Measurements from ENCODE around the gene FAM114A1.

The FAM114A1 gene

DNA sequence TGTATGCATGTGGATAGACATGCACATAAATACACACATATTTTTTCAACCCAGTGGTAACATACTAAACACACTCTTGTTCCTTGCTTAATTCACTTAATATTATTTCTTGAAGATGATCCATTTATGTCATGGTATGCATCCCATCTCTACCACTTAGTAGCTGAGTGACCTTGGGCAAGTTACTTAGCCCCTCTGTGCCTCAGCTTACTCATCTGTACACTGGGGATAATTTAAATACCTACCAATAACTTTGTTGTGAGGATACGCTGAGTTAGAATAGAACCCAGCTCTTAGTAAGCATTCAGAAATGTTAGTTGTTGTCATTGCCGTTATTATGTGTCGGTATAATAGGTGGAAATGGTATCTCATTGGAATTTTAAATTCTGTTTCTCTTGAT is 41.4 kb downstream of the FAM114A1 start:
- TF ChIP-seq TAF1 (IDR thresholded peaks at IDR 0.05; ENCODE audit: borderline replicate concordance, insufficient read depth, low read length) (no peak), REST (IDR thresholded peaks at IDR 0.05; ENCODE audit: insufficient read depth in 1 of 2, low read depth in 2 of 2, low read length in 2 of 2) (no peak), FOXP2 (optimal IDR thresholded peaks at IDR 0.05; ENCODE audit: borderline replicate concordance, extremely low read depth, extremely low read length, insufficient read depth) (no peak), POLR2AphosphoS5 (IDR thresholded peaks at IDR 0.05; ENCODE audit: low read depth, low read length) (no peak), SIN3A (IDR thresholded peaks at IDR 0.05; ENCODE audit: borderline replicate concordance, insufficient read depth, low read length) (no peak)

GRCh38 chr4:38911257-38911656 is 43.7 kb downstream of the FAM114A1 start:
- TF ChIP-seq FOXP2 (optimal IDR thresholded peaks at IDR 0.05; ENCODE audit: borderline replicate concordance, extremely low read depth, extremely low read length, insufficient read depth) (no peak), SIN3A (IDR thresholded peaks at IDR 0.05; ENCODE audit: borderline replicate concordance, insufficient read depth, low read length) (no peak), POLR2AphosphoS5 (IDR thresholded peaks at IDR 0.05; ENCODE audit: low read depth, low read length) (no peak), REST (IDR thresholded peaks at IDR 0.05; ENCODE audit: insufficient read depth in 1 of 2, low read depth in 2 of 2, low read length in 2 of 2) (no peak), TAF1 (IDR thresholded peaks at IDR 0.05; ENCODE audit: borderline replicate concordance, insufficient read depth, low read length) (no peak)

DNA sequence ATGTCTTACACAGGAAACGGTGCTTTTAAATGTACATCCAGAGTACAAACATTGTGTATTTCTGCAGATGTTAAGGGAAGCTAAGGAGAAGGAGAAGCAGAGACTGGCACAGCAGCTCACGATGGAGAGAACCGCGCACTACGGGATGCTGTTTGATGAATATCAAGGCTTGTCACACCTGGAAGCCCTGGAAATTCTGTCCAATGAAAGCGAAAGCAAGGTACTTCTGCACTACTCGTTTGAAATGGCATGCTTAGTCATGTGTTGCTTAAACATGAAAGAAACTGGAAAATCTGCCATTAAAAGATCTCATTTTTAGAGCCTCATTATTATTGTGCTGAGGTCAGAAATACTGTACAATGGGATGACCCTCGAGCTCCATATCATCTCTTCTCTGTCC is 47.2 kb downstream of the FAM114A1 start:
- no peak for TF ChIP-seq TAF1 (IDR thresholded peaks at IDR 0.05; ENCODE audit: borderline replicate concordance, insufficient read depth, low read length)
- no peak for TF ChIP-seq SIN3A (IDR thresholded peaks at IDR 0.05; ENCODE audit: borderline replicate concordance, insufficient read depth, low read length)
- TF ChIP-seq POLR2AphosphoS5 (IDR thresholded peaks at IDR 0.05; ENCODE audit: low read depth, low read length), result no peak
- TF ChIP-seq REST (IDR thresholded peaks at IDR 0.05; ENCODE audit: insufficient read depth in 1 of 2, low read depth in 2 of 2, low read length in 2 of 2), result no peak

DNA sequence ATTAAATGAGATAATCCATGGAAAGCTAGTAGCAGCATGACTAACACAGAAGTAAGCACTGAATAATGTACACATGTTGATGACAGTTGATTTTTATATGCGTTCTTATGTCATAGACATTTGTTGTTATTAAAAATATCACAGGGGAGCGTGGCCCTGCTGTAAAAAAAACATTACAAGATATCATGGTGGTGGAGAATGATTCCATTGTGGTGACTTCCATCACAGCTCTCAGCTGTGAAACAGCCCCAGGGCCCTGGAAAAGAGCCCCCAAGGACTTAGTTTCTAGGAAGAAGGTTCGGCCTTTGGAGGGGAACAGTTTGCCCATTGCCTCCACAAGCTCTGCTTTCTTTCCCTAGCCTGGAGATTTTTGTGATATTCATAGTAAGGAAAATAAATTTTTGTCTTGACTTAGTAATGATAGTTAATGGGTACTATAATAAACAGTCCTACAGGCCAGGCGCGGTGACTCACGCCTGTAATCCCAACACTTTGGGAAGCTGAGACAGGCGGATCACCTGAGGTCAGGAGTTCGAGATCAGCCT is 49.9 kb downstream of the FAM114A1 start:
- TF ChIP-seq TAF1 (IDR thresholded peaks at IDR 0.05; ENCODE audit: borderline replicate concordance, insufficient read depth, low read length) (no peak), FOXP2 (optimal IDR thresholded peaks at IDR 0.05; ENCODE audit: borderline replicate concordance, extremely low read depth, extremely low read length, insufficient read depth) (no peak)

GRCh38 chr4:38919494-38919893 is 51.9 kb downstream of the FAM114A1 start:
- TF ChIP-seq FOXP2 (optimal IDR thresholded peaks at IDR 0.05; ENCODE audit: borderline replicate concordance, extremely low read depth, extremely low read length, insufficient read depth) (no peak), REST (IDR thresholded peaks at IDR 0.05; ENCODE audit: insufficient read depth in 1 of 2, low read depth in 2 of 2, low read length in 2 of 2) (no peak), POLR2AphosphoS5 (IDR thresholded peaks at IDR 0.05; ENCODE audit: low read depth, low read length) (no peak), SIN3A (IDR thresholded peaks at IDR 0.05; ENCODE audit: borderline replicate concordance, insufficient read depth, low read length) (no peak), TAF1 (IDR thresholded peaks at IDR 0.05; ENCODE audit: borderline replicate concordance, insufficient read depth, low read length) (no peak)
